Bronchial epithelial cell (primary cell): Measurements from ENCODE around the gene CYLC2. TPM values are rescaled to one million over a fixed set of nuclear protein-coding genes. Genes with fewer than 3 reads are reported as not detected.

Experiments used
- DNase-seq: peaks from one replicate; pipeline ENCODE4 v3.0.0-alpha.2; 2010; ENCODE audit warnings: low read depth
- FAIRE-seq: peaks from 2 replicates; lab custom pipeline; 2011; peaks lifted over from hg19 to GRCh38; lab: Jason Lieb, UNC
- H3K27me3 ChIP-seq: 2 replicates; pipeline ENCODE4 v1.5.1; 2011; ENCODE audit warnings: low read length; ENCODE audit not compliant: control insufficient read depth, insufficient read depth
- H3K36me3 ChIP-seq: 2 replicates; pipeline ENCODE4 v1.5.1; 2011; ENCODE audit warnings: low read length; ENCODE audit not compliant: control insufficient read depth, insufficient read depth
- H3K4me3 ChIP-seq: 2 replicates; pipeline ENCODE4 v1.5.1; 2011; ENCODE audit warnings: mild to moderate bottlenecking, low read depth, low read length, control low read depth
- CTCF ChIP-seq: IDR thresholded peaks from 2 replicates; pipeline ENCODE4 v1.5.1; 2011; ENCODE audit warnings: mild to moderate bottlenecking, moderate library complexity, low read length, control low read depth, inconsistent platforms; ENCODE audit not compliant: insufficient read depth, severe bottlenecking
- total RNA-seq: library from RNA; depleted of rRNA; stranded (reverse); fragments of >200 nt; gene quantifications from 2 replicates; pipeline ENCODE4 v1.2.1, GENCODE V29; 2014

The CYLC2 gene
- total RNA-seq, 1 donor from 2014 or later, result not detected

GRCh38 chr9:103037508-103038477 is 42.7 kb downstream of the CYLC2 start:
- no peaks in the 10 kb centered on the region for H3K36me3 ChIP-seq
- H3K4me3 ChIP-seq, result no peak overlapping the region
- peak; percentile 12 for DNase-seq
- FAIRE-seq, result no peak
- H3K27me3 ChIP-seq, result no peaks in the 10 kb centered on the region
- no peak for TF ChIP-seq CTCF

GRCh38 chr9:103041961-103042360 is 46.8 kb downstream of the CYLC2 start:
- no peak for TF ChIP-seq CTCF
- FAIRE-seq, result no peak
- H3K27me3 ChIP-seq, result no peaks in the 10 kb centered on the region
- DNase-seq, result no peak
- no peak overlapping the region for H3K4me3 ChIP-seq
- no peaks in the 10 kb centered on the region for H3K36me3 ChIP-seq
